Kidney epithelial cell (primary cell): Measurements from ENCODE around the gene SKAP2. TPM values are rescaled to one million over a fixed set of nuclear protein-coding genes. Genes with fewer than 3 reads are reported as not detected.

Source experiments
- DNase-seq: peaks from one replicate; pipeline ENCODE4 v3.0.0-alpha.2; 2010; ENCODE audit warnings: low read depth
- H3K27me3 ChIP-seq: 2 replicates; pipeline ENCODE4 v1.6.0; 2011; ENCODE audit warnings: low read length; ENCODE audit not compliant: control insufficient read depth, insufficient read depth
- H3K36me3 ChIP-seq: 2 replicates; pipeline ENCODE4 v1.5.1; 2011; ENCODE audit warnings: low read length; ENCODE audit not compliant: control insufficient read depth, insufficient read depth
- H3K4me3 ChIP-seq: 2 replicates; pipeline ENCODE4 v1.5.1; 2011; ENCODE audit warnings: low read depth, mild to moderate bottlenecking, control low read depth, low read length
- CTCF ChIP-seq: IDR thresholded peaks from 2 replicates; pipeline ENCODE4 v1.5.1; 2011; ENCODE audit warnings: mild to moderate bottlenecking, moderate library complexity, low read length, control low read depth, inconsistent platforms; ENCODE audit not compliant: insufficient read depth, poor library complexity, severe bottlenecking
- total RNA-seq: library from RNA; depleted of rRNA; stranded (reverse); fragments of >200 nt; gene quantifications from 2 replicates; pipeline ENCODE4 v1.2.3, GENCODE V29; 2015

The SKAP2 gene
- total RNA-seq, 1 donor from 2014 or later, result 35.6 TPM

- no peak for TF ChIP-seq CTCF
- no peak for DNase-seq
- no peaks in the 10 kb centered on the region for H3K27me3 ChIP-seq
- no peak overlapping the region for H3K4me3 ChIP-seq
- no peaks in the 10 kb centered on the region for H3K36me3 ChIP-seq
Observed at GRCh38 chr7:26690135-26690805, 174.1 kb downstream of the SKAP2 start.

GRCh38 chr7:26688936-26689506, 175.4 kb downstream of the SKAP2 start:
- no peak for DNase-seq
- no peak for TF ChIP-seq CTCF
- Histone ChIP-seq H3K36me3 (no peaks in the 10 kb centered on the region), H3K4me3 (no peak overlapping the region), H3K27me3 (no peaks in the 10 kb centered on the region)

- Histone ChIP-seq H3K27me3 (no peaks in the 10 kb centered on the region), H3K4me3 (no peak overlapping the region), H3K36me3 (no peaks in the 10 kb centered on the region)
- no peak for DNase-seq
- no peak for TF ChIP-seq CTCF
Observed at GRCh38 chr7:26688388-26688787, 176.0 kb downstream of the SKAP2 start.

GRCh38 chr7:26687032-26687431, 177.4 kb downstream of the SKAP2 start:
- Histone ChIP-seq H3K27me3 (no peaks in the 10 kb centered on the region), H3K4me3 (no peak overlapping the region), H3K36me3 (no peaks in the 10 kb centered on the region)
- DNase-seq, result no peak
- no peak for TF ChIP-seq CTCF

- Histone ChIP-seq H3K4me3 (no peak overlapping the region), H3K36me3 (no peaks in the 10 kb centered on the region), H3K27me3 (no peaks in the 10 kb centered on the region)
- DNase-seq, result peak; percentile 35
- peak; percentile 55 for TF ChIP-seq CTCF
Observed at GRCh38 chr7:26686448-26686981, 177.9 kb downstream of the SKAP2 start.
